Measurements from ENCODE around the gene RNASE7. TPM values are rescaled to one million over a fixed set of nuclear protein-coding genes. Genes with fewer than 3 reads are reported as not detected.

RNASE7 gene
- total RNA-seq, 2 donors from 2014 or later = 0.74 TPM; not detected in 1

DNA sequence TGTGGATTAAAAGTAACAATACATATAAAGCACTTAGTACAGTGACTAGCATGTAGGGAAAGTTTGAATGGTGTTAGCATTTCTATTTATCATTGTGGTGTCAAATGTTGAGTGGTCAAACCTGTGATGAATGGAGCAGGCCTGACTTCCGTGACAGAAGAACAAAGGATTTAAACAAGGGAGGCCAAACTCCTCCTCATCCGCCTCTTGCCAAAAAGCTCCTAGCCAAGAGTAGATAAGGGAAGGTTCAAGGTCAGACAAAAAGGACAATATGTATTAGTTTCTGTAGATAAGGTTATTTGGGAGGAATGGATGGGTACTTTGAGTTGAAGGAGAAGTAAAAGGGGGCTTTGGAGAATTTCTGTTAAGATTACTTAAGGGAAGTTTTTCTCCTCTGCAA is 6.5 kb downstream of the RNASE7 start:
- intact Hi-C loops (cut with DNase I) = loop anchor here (10.0 kb wide), 1 partner anchor 194 kb away; no protein-coding TSS in a partner anchor
- Histone ChIP-seq H3K4me1 (replicated peaks) (no peaks in the 10 kb centered on the region), H3K4me3 (no peak overlapping the region), H3K27ac (no peak overlapping the region), H3K9me3 (no peaks in the 10 kb centered on the region), H3K27me3 (replicated peaks; ENCODE audit: insufficient read depth) (no peaks in the 10 kb centered on the region), H3K36me3 (no peaks in the 10 kb centered on the region)
- DNase-seq (ENCODE audit: low spot score) = no peak
- 71% methylated on average over 2 of the region's 2 CpGs for WGBS
- TF ChIP-seq, protein P1, sequence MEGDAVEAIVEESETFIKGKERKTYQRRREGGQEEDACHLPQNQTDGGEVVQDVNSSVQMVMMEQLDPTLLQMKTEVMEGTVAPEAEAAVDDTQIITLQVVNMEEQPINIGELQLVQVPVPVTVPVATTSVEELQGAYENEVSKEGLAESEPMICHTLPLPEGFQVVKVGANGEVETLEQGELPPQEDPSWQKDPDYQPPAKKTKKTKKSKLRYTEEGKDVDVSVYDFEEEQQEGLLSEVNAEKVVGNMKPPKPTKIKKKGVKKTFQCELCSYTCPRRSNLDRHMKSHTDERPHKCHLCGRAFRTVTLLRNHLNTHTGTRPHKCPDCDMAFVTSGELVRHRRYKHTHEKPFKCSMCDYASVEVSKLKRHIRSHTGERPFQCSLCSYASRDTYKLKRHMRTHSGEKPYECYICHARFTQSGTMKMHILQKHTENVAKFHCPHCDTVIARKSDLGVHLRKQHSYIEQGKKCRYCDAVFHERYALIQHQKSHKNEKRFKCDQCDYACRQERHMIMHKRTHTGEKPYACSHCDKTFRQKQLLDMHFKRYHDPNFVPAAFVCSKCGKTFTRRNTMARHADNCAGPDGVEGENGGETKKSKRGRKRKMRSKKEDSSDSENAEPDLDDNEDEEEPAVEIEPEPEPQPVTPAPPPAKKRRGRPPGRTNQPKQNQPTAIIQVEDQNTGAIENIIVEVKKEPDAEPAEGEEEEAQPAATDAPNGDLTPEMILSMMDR (IDR thresholded peaks at IDR 0.05) = no peak
- TF ChIP-seq POLR2A (IDR thresholded peaks at IDR 0.05) (no peak), POLR2AphosphoS5 (IDR thresholded peaks at IDR 0.05) (no peak)

DNA sequence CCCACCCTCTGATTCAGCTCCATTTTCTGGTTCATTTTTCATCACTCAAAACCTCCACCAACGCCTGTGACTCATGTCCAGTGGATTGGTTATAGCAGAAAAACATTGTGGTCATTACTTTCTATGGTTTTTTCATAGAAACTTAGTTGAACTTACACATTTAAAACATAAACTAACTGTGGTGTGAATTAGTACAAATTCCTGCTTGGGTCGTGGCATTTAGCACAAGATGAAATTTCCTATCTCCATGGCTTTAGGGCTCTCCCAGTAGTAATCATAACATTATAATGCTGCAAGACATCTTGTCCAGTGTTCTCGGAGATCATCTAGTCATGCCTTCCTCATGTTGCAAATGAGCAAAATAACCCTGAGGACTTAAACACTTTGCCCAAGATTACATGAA is 7.1 kb downstream of the RNASE7 start:
- Histone ChIP-seq H3K4me3 (no peak overlapping the region), H3K9me3 (no peaks in the 10 kb centered on the region), H3K4me1 (replicated peaks) (no peaks in the 10 kb centered on the region), H3K36me3 (no peaks in the 10 kb centered on the region), H3K27ac (no peak overlapping the region), H3K27me3 (replicated peaks; ENCODE audit: insufficient read depth) (no peaks in the 10 kb centered on the region)
- WGBS = 88% methylated on average over 3 of the region's 3 CpGs
- no peak for DNase-seq (ENCODE audit: low spot score)
- TF ChIP-seq POLR2A (IDR thresholded peaks at IDR 0.05) (no peak), POLR2AphosphoS5 (IDR thresholded peaks at IDR 0.05) (no peak)
- TF ChIP-seq, protein P1 (IDR thresholded peaks at IDR 0.05) = no peak
- intact Hi-C loops (cut with DNase I) = loop anchor here (10.0 kb wide), 1 partner anchor 194 kb away; no protein-coding TSS in a partner anchor

DNA sequence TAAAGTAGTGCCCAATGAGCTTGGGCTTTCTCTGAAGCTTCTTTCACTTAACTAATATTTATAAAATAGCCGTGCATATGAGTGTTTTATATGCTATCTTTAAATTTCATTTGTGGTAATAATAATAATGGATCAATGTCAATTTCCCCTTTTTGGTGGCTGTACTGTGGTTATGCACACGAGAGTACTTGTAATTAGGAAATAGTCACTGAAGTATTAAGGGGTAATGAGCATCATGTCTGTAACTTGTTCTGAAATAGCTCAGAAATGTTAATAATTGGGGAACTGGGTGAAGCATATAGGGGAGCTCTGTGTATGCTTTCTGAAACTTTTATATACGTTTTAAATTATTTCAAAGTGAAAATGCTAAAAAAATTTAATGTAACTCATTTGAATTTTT is 8.4 kb downstream of the RNASE7 start:
- Histone ChIP-seq H3K36me3 (no peaks in the 10 kb centered on the region), H3K27ac (no peak overlapping the region), H3K4me3 (no peak overlapping the region), H3K4me1 (replicated peaks) (no peaks in the 10 kb centered on the region), H3K27me3 (replicated peaks; ENCODE audit: insufficient read depth) (no peaks in the 10 kb centered on the region), H3K9me3 (no peaks in the 10 kb centered on the region)
- intact Hi-C loops (cut with DNase I) = no loop called here
- 79% methylated on average over 3 of the region's 3 CpGs for WGBS
- DNase-seq (ENCODE audit: low spot score) = no peak
- no peak for TF ChIP-seq POLR2AphosphoS5 (IDR thresholded peaks at IDR 0.05)

DNA sequence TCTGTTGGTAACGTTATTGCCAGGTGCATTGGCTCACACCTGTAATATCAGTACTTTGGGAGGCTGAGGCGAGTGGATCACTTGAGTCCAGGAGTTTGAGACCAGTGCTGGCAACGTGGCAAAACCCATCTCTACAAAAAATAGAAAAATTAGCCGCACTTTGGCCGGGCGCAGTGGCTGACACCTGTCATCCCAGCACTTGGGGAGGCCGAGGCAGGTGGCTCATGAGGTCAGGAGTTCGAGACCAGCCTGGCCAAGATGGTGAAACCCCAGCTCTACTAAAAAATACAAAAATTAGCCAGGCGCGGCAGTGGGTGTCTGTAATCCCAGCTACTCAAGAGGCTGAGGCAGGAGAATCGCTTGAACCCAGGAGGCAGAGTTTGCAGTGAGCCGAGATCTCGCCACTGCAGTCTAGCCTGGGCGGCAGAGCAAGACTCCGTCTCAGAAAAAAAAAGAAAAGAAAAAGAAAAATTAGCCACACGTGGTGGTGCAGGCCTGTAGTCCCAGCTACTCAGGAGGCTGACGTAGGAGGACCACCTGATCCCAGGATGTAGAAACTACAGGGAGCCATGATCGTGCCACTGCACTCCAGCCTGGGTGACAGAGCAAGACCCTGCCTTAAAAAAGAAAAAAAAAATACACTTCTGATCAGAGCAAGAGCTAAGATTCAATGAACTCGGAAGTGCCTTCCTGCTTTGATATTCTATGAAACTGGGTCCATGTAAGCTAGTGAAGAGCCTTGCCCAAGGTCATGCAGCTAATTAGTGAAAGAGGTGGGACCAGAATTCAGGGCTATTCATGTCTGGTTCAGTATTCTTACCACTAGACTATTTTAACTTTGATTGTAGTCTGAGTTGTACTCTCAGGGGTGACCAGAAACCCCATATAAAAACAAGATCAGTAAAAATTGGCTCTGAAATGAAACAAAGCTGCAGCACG is 11.3 kb downstream of the RNASE7 start:
- Histone ChIP-seq H3K27ac (no peak overlapping the region), H3K27me3 (replicated peaks; ENCODE audit: insufficient read depth) (no peaks in the 10 kb centered on the region), H3K4me3 (no peak overlapping the region), H3K4me1 (replicated peaks) (no peaks in the 10 kb centered on the region), H3K36me3 (no peaks in the 10 kb centered on the region), H3K9me3 (no peaks in the 10 kb centered on the region)
- TF ChIP-seq POLR2A (IDR thresholded peaks at IDR 0.05) = no peak
- TF ChIP-seq POLR2AphosphoS5 (IDR thresholded peaks at IDR 0.05) = no peak
- TF ChIP-seq, protein P1 (IDR thresholded peaks at IDR 0.05) = no peak
- WGBS = 92% methylated on average over 20 of the region's 20 CpGs
- intact Hi-C loops (cut with DNase I) = no loop called here
- DNase-seq (ENCODE audit: low spot score) = no peak

DNA sequence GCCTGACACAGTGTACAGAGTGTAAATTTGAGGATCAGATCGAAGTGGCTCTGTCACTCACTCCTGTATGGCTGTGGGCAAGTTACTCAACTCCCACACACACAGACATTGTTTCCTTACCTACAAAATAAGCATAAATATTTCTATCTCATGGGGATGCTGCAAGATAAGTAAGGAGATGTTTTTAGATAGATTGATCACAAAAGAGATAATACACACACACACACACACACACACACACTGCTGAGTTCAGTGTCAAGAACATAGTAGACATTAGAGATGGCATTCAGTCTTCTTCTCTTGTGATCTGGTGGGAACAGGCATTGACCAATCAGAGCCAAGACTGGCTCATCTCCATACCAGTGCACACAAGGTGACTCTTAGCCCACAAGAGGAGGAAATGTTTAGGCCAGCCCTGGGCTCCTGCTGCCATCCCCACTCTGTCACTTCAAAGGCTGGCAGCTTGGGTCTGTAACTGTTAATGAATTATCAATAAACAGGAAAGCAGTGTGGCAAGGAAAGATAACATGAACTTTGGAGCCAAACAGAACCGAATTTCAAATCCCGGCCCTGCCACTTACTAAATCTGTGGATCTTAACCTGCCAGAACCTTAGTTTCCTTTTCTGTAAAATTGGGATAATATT is 12.1 kb downstream of the RNASE7 start:
- DNase-seq (ENCODE audit: low spot score) = no peak
- Histone ChIP-seq H3K4me1 (replicated peaks) (no peaks in the 10 kb centered on the region), H3K36me3 (no peaks in the 10 kb centered on the region), H3K27me3 (replicated peaks; ENCODE audit: insufficient read depth) (no peaks in the 10 kb centered on the region), H3K27ac (no peak overlapping the region), H3K4me3 (no peak overlapping the region), H3K9me3 (no peaks in the 10 kb centered on the region)
- no peak for TF ChIP-seq POLR2A (IDR thresholded peaks at IDR 0.05)
- TF ChIP-seq POLR2AphosphoS5 (IDR thresholded peaks at IDR 0.05) = no peak
- TF ChIP-seq, protein P1 (IDR thresholded peaks at IDR 0.05) = no peak
- 82% methylated on average over 3 of the region's 3 CpGs for WGBS
- intact Hi-C loops (cut with DNase I) = no loop called here

All from prostate gland (tissue), 2 donors.